ENCODE results near the gene PRR36.

PRR36 gene

DNA sequence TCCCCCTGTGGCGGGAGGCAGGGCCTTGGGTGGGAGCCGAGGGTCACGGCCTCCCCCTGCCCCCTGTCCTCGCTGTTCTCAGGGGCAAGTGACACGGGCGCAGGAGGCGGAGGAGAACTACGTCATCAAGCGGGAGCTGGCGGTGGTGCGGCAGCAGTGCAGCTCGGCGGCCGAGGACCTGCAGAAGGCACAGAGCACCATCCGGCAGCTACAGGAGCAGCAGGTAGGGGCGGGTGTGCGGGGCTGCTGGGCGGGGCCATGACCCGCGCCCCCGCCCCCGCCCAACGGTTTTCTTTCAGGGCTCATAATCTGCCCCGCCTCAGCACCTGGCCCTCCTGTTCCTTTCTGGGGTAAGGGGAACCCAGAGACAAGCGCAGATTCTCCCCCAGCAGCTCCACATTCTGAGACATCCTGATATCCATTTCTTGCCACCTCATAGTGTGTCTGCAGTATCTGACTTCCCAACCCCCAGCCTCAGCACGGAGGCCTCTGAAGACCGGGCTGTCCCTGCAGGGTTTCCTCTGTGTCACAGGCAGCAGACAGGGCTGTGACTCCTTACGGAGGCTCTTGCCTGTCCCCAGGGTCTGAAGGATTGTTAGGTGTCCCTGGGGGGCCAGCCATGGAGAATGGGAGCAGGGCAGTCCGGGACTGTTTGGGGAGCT, 15.9 kb downstream of the PRR36 start:
- no peak for DNase-seq

DNA sequence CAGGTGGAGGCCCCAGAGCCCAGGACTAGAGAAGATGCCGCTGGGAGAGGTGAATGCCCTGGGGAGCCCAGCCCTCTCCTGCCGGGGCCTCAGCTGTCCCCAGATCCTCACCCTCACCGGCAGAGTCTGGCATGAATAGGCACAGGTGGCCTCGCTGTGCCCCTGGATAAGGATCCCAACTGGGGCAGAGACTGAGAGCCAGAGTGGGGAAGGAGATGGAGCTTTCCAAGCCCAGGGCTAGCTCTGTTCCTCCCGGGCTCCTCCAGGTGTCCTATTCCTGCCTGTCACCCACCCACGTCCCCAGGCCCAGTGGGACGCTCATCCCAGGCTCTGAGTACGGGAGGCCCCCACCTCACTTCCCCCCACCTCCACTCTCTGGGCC, 16.5 kb downstream of the PRR36 start:
- no peak for DNase-seq

DNA sequence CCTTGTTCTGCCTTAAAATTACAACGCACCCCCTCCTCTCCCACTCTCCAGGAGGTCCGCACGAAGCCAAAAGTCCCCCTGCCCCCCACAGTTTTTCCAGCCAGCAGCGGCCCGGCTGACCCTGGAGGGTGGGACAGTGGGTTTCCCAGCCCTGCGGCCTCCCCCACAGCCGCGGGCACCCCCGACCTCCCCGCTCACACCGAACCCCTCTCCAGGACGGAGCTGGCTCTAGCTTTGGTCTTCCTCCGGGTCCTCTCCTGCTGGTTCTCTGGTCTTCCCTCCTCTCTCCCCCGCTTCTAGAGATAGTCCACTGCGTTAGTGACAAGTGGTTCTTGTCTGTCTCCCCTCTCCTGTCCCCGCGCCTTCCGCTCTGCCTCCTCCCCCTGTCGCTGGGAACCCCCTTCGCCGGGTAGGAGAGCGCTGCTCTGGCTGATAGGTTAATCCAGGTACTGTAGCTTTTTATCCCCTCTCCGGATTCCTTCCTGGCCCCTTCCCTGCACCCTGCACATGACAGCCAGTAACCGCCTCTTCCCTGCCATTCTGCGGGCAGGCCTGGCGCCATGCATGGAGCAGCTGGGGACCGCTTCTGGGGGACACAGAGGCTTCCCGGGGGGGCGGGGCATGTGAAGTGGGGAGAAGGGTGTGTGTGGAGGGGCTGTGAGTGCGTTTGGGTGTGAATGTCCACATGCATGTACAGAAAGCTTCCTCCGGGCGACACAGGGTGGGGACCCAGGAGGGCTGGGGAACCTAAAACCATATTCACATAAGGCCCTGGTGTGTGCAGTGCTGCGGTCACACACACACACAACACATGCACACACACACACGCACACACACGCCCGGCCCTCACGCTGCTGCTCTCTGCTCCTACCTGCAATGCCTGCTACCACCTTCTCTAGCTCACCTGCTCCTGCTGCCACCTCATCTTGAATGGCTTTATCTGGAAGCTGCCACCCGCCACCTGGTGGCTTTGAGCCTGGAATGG, 17.2 kb downstream of the PRR36 start:
- DNase-seq: no peak

DNA sequence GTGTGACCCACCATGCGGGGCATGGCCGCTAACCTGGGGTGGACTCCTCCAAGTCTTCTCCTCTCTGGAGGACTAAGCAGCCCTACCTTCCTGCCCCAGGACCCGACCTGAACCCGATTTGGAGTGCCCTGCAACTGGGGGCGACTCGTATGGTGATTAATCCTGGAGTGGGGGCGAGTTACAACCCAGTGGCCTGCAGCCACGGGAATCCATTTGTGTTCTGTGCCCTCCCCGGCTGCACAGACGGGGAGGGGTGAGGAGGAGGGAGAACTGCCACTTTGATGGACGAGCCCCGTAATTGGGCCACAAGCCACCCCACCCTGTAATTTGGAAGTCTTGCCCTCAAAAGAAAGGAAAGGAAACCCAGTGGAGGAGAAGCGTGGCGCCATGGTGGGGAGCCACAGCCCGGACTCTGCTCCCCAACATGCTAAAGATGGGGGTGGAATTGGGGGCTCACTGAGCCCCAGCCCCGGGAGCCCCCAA, 18.0 kb downstream of the PRR36 start:
- DNase-seq: no peak

GRCh38 chr19:7855426-7856108, 18.6 kb downstream of the PRR36 start:
- DNase-seq: no peak

DNA sequence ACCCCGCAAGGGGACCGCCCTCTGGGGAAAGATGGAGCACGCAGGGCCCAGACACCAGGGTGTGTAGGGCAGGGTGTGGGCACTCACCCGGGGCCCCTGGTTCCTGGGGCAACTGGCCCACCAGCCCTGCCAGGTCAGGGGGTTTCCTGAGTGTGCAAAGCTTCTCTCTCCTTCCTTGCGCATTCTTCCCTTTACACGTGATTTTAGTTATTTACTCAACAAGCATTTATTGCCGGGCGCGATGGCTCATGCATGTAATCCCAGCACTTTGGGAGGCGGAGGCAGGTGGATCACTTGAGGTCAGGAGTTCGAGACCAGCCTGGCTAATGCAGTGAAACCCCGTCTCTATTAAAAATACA, 20.4 kb downstream of the PRR36 start:
- DNase-seq: no peak

DNA sequence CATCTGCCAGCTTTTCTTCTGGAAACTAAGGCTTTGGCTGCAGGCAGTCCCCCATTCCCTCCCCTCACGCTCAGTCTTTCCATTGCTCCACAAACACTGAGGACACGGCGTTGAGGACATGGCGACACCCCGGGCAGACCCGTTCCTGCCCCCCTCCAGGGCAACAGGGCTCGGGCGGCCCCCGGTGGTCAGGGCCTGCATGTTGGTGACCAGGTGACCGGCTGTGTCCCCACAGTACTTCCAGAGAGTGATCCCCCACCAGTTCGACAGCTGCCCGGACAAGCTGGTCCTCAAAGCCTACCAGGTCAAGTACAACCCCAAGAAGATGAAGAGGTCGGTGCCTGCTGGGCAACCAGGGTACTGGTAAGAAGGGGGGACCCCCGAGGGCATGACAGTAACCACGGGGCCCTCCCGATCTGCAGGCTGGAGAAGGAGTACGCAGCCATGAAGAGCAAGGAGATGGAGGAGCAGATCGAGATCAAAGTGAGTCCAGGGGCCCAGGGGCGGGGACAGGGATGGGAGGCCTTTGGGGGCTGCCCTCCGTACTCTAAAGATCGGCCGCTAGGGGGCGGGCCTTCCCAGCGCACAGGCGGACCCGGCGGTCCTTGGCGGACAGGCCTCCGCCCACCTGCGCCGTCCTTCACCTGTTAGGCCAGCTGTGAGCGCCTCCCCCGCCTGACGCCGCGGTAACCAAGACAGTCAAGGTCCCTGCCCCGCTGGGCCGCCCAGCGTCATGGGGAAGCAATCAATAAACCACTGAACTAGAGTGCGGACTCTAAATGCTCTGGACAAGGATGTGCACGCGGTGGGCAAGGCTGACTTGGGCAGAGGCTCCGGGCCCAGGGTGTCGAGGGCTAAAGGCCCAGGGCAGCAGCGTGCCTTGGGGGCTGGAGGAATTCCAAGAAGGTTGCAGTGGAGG, 21.1 kb downstream of the PRR36 start:
- peak; percentile 82 for DNase-seq

DNA sequence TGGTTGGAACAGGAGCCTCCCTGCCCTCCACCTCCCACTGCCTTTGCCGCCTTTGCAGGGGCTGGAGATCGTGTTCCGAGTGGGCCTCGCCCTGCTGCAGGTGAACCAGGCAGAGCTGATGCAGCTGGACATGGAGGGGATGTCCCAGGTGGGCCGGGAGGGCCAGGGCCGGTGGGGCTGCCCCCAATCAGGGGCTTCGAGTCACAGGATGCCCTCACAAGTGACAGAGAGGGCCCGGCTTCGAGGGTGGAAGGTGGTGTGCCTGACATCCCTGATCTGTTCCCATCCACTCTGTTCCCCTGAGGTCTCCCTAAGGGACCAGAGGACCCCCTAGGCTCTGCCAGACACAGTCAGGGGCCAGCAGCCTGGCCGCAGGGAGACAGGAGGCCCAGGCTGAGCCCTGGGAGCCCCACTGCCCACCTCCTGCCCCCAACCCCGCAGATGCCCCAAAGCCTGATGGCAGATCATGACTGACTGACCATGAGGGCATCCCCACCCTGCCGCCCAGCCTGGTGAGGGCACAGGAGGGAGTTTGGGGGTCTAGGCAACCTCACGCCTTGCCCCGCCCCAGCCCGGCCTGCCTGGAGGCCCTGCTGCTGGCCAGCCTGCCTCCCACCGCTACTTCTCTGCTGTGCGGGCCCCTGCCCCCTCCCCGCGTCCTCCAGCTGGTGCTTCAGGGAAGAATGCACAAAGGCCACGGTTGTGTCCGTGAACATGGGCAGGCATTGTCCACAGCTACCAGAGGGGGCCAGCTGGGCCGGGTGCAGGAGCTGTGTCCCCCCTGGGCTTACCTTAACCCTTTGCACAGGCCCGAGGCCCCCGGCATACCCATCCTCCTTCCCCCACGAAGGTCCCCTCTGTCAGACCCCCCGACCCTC, 22.3 kb downstream of the PRR36 start:
- no peak for DNase-seq

DNA sequence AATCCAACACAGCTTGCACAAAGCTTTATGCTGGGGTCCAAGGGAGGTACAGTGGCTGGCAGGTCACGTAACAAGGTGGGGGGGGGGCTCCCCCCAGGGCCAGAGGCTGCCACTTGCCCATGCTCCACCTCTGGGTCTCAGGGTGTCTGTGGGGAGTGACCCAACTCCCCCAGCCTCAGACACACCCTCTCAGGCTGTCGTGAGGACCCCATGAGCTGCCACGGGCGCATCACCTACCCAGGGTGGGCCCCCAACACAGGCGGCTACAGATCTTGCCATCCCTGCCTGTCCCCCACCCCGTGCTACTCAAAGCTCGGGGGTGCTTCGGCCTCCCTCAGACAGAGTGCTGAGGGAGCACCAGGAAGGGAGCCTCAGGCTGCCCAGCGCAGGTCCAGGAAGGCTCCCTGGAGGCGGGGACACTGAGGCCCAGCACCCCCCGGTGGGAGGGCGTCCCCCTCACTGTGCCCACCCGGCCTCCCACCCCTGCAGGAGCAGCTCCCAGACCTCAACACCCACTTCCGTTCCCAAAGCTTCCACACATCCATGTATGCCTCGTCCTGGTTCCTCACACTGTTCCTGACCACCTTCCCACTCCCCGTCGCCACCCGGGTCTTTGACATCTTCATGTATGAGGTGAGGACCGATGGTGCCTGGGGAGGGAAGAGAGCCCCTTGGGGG, 23.1 kb downstream of the PRR36 start:
- no peak for DNase-seq

DNA sequence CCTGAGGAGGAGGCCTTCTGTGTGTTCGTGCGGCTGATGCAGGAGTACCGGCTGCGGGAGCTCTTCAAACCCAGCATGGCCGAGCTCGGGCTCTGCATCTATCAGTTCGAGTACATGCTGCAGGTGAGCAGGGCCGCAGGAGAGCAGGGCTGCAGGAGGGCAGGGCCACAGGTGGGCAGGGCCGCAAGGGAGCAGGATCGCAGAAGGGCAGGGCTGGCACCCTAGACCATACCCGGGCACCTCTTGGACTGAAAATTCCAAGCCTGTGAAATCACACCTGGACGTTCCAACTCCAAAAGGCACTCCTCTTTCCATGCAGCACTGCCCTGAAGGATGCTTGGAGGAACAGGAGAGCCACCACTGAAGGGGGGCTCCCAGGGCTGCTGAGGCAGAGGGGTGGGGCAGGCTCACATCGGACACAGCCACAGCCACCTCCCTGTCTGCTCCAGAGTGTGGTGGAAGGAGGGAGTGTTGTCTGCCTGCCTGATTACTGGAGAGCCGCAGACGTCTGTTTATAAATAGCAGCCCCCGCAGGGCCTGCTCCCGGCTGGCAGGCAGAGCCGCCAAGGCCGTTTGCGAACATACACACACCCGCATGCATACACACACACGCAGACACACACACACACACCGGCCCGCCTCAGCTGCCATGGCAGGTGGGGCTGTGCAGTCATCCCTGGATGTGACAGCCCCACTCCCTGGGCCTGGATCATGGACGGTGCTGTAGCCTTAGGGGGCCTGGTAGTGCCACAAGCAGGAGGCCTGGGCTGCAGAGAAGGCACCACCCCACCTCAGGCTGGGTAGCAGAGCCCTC, 24.0 kb downstream of the PRR36 start:
- DNase-seq: no peak

GRCh38 chr19:7849631-7849999, 24.6 kb downstream of the PRR36 start:
- DNase-seq: no peak

DNA sequence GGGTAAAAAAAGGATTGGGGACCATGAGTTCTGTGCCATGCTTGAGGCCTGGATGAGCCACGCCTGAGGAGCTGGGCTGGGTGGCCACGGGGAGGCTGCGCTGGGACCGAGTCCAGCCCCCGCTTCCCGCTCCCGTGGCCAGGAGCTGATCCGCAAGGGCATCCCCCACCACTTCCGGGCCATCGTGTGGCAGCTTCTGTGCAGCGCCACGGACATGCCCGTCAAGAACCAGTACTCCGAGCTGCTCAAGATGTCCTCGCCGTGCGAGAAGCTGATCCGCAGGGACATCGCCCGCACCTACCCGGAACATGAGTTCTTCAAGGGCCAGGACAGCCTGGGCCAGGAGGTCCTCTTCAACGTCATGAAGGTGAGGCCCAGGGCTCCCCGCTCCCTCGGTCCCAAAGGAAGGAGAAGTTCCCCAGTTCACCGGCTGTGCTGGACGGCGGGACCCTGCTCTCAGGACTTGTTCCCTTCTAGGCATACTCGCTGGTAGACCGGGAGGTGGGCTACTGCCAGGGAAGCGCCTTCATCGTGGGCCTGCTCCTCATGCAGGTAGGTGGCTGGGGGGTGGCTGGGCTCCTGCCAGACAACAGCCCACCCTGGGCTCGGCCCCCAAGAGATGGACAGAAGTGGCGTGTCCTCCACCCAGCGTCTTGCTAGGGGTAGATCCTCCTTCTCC, 25.3 kb downstream of the PRR36 start:
- no peak for DNase-seq

DNA sequence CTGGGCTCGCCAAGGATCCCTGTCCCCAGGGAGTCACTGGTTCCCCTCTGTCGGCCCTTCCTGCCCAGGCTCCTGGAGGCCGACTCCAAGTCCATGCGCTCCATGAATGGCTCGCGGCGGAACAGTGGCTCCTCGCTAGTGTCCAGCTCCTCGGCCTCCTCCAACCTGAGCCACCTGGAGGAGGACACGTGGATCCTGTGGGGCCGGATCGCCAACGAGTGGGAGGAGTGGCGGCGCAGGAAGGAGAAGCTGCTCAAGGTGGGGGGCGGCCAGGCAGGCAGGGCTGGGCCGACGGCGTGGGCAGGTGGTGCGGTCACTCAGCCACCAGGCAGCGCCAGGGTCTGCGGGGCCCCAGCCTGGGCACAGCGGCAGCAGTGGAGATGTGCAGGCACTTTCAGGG, 26.5 kb downstream of the PRR36 start:
- DNase-seq: no peak

DNA sequence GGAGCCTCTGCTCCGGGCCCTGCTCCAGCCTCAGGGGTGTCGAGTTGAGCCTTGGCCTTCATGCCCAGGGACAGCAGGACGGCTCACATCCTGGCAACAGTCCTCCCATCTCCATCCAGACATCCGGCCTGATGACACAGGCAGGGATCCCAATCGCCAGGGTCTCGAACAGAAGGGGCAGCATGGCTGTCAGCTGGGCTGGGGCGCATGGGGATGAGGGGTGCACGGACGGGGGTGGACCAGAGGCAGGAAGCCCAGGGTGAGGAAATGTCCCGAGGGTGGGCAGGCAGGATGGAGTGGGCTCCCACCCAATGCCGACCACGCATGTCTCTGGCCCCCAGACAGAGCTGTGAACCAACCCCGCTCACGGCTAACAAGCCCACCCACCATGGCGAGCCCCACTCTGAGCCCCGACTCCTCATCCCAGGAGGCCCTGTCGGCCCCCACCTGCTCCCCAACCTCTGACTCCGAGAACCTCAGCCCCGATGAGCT, 28.0 kb downstream of the PRR36 start:
- DNase-seq: no peak

DNA sequence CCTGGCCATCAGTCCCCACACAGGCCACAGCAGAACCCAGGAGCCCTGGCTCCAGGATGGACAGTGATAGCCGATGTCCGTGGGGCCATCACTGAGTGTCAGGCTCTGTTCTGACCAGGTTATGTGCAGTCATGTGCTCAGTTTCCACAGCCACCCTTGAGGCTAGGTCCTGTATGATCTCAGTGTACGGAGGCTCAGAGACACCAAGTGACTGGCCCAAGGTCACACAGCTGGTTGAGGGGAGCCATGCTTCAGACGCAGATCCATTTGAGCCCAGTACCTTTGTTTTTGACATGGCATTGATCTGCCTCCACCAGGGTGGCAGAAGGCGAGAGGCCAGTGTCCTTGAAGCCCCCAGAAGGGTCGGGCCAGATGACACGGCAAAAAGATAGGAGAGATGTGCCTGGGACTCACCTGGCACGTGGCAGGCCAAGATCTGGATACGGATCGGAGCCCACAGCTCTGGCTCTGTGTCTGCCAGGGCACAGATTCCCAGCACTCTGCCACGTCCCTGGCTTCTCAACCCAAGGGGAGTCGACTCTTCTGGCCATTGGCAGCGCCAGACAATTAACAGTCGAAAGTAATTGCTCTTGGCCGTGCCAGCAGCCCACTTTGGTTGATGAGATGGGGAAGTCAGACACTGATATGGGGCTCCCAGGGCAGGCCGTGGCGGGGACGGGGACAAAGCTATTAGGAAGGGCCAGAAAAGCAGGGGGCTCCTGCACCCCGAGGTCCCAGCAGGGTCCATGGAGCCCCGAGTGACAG, 28.6 kb downstream of the PRR36 start:
- no peak for DNase-seq

- DNase-seq: no peak
These were observed 29.2 kb downstream of the PRR36 start for GRCh38 chr19:7844951-7845350.

GRCh38 chr19:7844405-7844804, 29.8 kb downstream of the PRR36 start:
- DNase-seq: no peak

DNA sequence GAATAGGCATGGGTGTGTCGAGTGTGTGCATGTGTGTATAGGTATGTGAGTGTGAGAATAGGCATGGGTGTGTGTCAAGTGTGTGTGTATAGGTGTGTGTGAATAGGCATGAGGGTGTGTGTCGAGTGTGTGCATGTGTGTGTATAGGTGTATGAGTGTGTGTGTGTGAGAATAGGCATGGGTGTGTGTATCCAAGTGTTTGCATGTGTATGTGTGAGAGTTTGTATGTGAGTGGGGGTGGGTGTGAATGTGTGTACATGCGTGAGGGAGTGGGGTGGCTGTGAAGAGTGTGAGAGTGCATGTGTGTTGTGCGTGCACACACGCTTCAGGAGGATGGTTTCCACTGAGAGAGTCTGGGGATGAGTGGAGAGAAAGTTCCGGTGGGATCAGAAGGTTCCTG, 30.7 kb downstream of the PRR36 start:
- DNase-seq: no peak
